Rectal smooth muscle tissue (tissue), 1 donor: ENCODE data around the gene CD79A.

Source experiments
- H3K27ac ChIP-seq: one replicate; pipeline ENCODE4 v1.7.0; 2013; ENCODE audit warnings: low read depth, low read length, inconsistent platforms
- H3K27me3 ChIP-seq: one replicate; pipeline ENCODE4 v1.7.0; 2013; ENCODE audit warnings: low read length; ENCODE audit not compliant: control insufficient read depth, insufficient read depth
- H3K36me3 ChIP-seq: one replicate; pipeline ENCODE4 v1.7.0; 2013; ENCODE audit warnings: low read length; ENCODE audit not compliant: control insufficient read depth, insufficient read depth
- H3K4me1 ChIP-seq: one replicate; pipeline ENCODE4 v1.7.0; 2013; ENCODE audit warnings: low read length; ENCODE audit not compliant: control insufficient read depth, insufficient read depth
- H3K4me3 ChIP-seq: one replicate; pipeline ENCODE4 v1.7.0; 2013; ENCODE audit warnings: low read length
- H3K9ac ChIP-seq: one replicate; pipeline ENCODE4 v1.7.0; 2013; ENCODE audit warnings: low read length

CD79A gene

GRCh38 chr19:41894350-41894749, 17.3 kb downstream of the CD79A start:
- Histone ChIP-seq H3K36me3 (peaks cover 34% of the 10 kb centered on the region), H3K27me3 (no peaks in the 10 kb centered on the region), H3K9ac (no peak overlapping the region), H3K4me3 (no peak overlapping the region), H3K27ac (no peak overlapping the region), H3K4me1 (no peaks in the 10 kb centered on the region)

- H3K4me1 ChIP-seq = no peaks in the 10 kb centered on the region
- no peak overlapping the region for H3K27ac ChIP-seq
- H3K4me3 ChIP-seq = no peak overlapping the region
- H3K27me3 ChIP-seq = no peaks in the 10 kb centered on the region
- peaks cover 38% of the 10 kb centered on the region for H3K36me3 ChIP-seq
- no peak overlapping the region for H3K9ac ChIP-seq
Observed at GRCh38 chr19:41895745-41896580, 18.9 kb downstream of the CD79A start.

- H3K36me3 ChIP-seq = peaks cover 40% of the 10 kb centered on the region
- no peaks in the 10 kb centered on the region for H3K4me1 ChIP-seq
- H3K4me3 ChIP-seq = no peak overlapping the region
- H3K9ac ChIP-seq = no peak overlapping the region
- no peaks in the 10 kb centered on the region for H3K27me3 ChIP-seq
- no peak overlapping the region for H3K27ac ChIP-seq
Observed at GRCh38 chr19:41896581-41896942, 19.5 kb downstream of the CD79A start.

GRCh38 chr19:41897181-41897580, 20.1 kb downstream of the CD79A start:
- no peak overlapping the region for H3K9ac ChIP-seq
- no peaks in the 10 kb centered on the region for H3K4me1 ChIP-seq
- peaks cover 42% of the 10 kb centered on the region for H3K36me3 ChIP-seq
- H3K4me3 ChIP-seq = no peak overlapping the region
- no peak overlapping the region for H3K27ac ChIP-seq
- no peaks in the 10 kb centered on the region for H3K27me3 ChIP-seq

GRCh38 chr19:41897820-41898219, 20.7 kb downstream of the CD79A start:
- peaks cover 44% of the 10 kb centered on the region for H3K36me3 ChIP-seq
- no peak overlapping the region for H3K9ac ChIP-seq
- no peak overlapping the region for H3K4me3 ChIP-seq
- no peaks in the 10 kb centered on the region for H3K4me1 ChIP-seq
- H3K27ac ChIP-seq = no peak overlapping the region
- no peaks in the 10 kb centered on the region for H3K27me3 ChIP-seq

GRCh38 chr19:41898235-41898634, 21.2 kb downstream of the CD79A start:
- H3K9ac ChIP-seq = no peak overlapping the region
- peaks cover 44% of the 10 kb centered on the region for H3K36me3 ChIP-seq
- H3K4me3 ChIP-seq = no peak overlapping the region
- H3K27ac ChIP-seq = no peak overlapping the region
- no peaks in the 10 kb centered on the region for H3K4me1 ChIP-seq
- H3K27me3 ChIP-seq = no peaks in the 10 kb centered on the region

- no peak overlapping the region for H3K27ac ChIP-seq
- H3K27me3 ChIP-seq = no peaks in the 10 kb centered on the region
- peaks cover 57% of the 10 kb centered on the region for H3K36me3 ChIP-seq
- no peak overlapping the region for H3K4me3 ChIP-seq
- H3K9ac ChIP-seq = no peak overlapping the region
- H3K4me1 ChIP-seq = no peaks in the 10 kb centered on the region
Observed at GRCh38 chr19:41901707-41902360, 24.8 kb downstream of the CD79A start.

- Histone ChIP-seq H3K4me3 (no peak overlapping the region), H3K9ac (no peak overlapping the region), H3K4me1 (no peaks in the 10 kb centered on the region), H3K27ac (no peak overlapping the region), H3K36me3 (peaks cover 59% of the 10 kb centered on the region), H3K27me3 (no peaks in the 10 kb centered on the region)
Observed at GRCh38 chr19:41902594-41902993, 25.5 kb downstream of the CD79A start.

GRCh38 chr19:41903193-41903953, 26.3 kb downstream of the CD79A start:
- Histone ChIP-seq H3K27ac (no peak overlapping the region), H3K27me3 (no peaks in the 10 kb centered on the region), H3K36me3 (peaks cover 54% of the 10 kb centered on the region), H3K4me1 (no peaks in the 10 kb centered on the region), H3K4me3 (no peak overlapping the region), H3K9ac (no peak overlapping the region)

GRCh38 chr19:41904118-41904870, 27.2 kb downstream of the CD79A start:
- no peak overlapping the region for H3K27ac ChIP-seq
- H3K9ac ChIP-seq = no peak overlapping the region
- H3K27me3 ChIP-seq = no peaks in the 10 kb centered on the region
- peak overlapping the region; percentile 17 for H3K4me3 ChIP-seq
- H3K4me1 ChIP-seq = no peaks in the 10 kb centered on the region
- peaks cover 51% of the 10 kb centered on the region for H3K36me3 ChIP-seq

- Histone ChIP-seq H3K9ac (no peak overlapping the region), H3K27ac (no peak overlapping the region), H3K4me1 (no peaks in the 10 kb centered on the region), H3K27me3 (no peaks in the 10 kb centered on the region), H3K4me3 (peak overlapping the region; percentile 17), H3K36me3 (peaks cover 47% of the 10 kb centered on the region)
Observed at GRCh38 chr19:41905273-41906002, 28.4 kb downstream of the CD79A start.
